HG03354 (cell line): ENCODE measurements around the gene MCCD1.

Source experiments
- ATAC-seq: cut with Tn5 transposase; IDR thresholded peaks from one replicate; pipeline ENCODE4 v1.9.1; 2021; ENCODE audit warnings: mild to moderate bottlenecking; ENCODE audit not compliant: unreplicated experiment, poor library complexity, severe bottlenecking

The MCCD1 gene

DNA sequence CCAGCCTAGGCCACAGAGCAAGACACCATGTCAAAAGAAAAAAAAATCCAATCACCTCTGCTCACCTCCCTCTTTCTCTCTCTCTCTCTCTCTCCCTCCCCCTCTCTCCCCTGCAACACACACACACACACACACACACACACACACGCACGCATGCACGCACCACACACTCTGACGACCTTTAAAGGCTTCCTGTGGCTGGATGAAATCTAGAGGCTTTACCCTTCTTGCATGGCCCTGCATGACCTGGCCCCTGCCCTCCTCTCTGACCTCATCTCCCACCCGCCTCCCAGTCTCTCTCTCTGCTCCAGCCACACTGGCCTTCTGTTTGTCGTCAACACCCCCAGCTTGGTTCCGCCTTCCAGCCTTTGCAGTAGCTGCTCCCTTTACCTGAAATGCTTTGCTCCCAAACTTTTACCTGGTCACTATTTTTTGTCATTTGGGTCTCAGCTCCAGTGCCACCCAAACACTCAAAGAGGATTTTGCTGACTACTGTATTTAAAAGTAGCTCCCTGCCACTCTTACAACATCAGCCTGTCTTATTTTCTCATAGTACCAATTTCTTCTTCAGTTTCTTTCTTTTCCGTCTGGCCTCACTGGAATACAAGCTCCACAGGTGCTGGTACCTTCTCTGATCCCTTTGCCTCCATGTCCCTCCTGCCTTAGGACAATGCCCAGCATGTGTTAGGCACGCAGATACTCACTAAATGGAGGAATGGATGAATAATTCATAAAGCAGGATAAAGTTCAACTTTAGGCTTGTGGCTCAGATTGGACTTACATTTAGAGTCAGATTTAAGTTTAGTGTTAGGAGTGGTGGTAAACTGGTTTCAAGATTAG lies 39.0 kb downstream of the MCCD1 start:
- ATAC-seq: no peak

DNA sequence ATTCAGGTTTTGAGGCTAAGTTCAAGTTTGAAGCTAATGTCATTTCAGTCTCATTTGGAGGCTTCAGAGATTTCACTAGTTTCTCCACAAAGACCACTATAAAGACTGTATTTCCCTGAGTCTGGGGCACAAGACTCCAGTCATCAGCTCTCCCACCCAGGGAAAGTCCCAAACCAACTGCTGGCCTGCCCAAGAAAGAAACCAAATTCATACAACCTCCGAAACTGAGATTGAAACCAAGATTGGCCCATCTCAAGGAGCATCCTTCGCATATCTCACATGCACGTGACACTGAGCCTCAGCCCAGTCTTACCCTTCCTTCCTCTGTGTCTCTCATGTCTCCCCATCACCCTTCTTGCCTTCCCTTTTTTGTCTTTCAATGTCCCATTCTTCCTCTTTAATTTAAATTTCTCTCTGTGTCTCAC lies 39.8 kb downstream of the MCCD1 start:
- ATAC-seq: peak; percentile 74

DNA sequence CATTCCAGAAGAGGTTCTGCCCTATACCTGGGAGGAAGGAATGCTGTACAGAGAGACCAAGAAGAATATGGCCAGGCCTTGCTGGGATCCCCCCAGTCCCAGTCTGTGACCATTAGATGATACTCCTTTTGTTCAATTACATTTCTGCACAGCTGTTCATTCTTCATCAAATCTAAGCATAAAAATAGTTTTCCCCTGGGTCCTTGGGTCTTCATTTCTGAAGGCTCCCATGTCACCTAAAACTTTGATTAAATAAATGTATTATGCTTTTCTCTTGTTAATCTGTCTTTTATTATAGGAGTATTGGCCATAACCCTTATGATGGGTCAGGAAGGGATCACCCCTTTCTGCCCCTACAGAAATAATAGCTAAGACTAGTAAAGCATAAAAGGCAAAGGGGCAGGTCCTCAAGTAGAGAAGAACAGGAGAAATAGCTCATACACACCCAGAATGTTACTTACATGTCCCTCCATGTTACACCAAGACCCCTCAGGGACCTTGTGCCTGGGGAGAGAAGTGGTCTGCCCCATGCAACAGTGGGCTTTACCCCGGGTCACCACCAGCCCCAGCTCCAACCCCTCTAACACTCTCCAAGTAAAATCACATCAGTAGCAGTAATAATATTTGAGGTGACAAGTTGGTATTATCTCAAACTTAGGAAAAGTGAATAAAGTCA lies 41.2 kb downstream of the MCCD1 start:
- ATAC-seq: no peak

DNA sequence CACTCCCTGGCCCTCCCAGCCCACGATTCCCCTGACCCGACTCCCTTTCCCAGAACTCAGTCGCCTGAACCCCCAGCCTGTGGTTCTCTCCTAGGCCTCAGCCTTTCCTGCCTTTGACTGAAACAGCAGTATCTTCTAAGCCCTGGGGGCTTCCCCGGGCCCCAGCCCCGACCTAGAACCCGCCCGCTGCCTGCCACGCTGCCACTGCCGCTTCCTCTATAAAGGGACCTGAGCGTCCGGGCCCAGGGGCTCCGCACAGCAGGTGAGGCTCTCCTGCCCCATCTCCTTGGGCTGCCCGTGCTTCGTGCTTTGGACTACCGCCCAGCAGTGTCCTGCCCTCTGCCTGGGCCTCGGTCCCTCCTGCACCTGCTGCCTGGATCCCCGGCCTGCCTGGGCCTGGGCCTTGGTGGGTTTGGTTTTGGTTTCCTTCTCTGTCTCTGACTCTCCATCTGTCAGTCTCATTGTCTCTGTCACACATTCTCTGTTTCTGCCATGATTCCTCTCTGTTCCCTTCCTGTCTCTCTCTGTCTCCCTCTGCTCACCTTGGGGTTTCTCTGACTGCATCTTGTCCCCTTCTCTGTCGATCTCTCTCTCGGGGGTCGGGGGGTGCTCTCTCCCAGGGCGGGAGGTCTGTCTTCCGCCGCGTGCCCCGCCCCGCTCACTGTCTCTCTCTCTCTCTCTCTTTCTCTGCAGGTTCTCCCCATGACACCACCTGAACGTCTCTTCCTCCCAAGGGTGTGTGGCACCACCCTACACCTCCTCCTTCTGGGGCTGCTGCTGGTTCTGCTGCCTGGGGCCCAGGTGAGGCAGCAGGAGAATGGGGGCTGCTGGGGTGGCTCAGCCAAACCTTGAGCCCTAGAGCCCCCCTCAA lies 43.5 kb downstream of the MCCD1 start, which contains the start of gene LTA:
LTA (plus strand) TSS at position 249 of the 871 bp plus-strand sequence; CDS start at position 703, 454 bp downstream.
- ATAC-seq: peak; percentile 43

DNA sequence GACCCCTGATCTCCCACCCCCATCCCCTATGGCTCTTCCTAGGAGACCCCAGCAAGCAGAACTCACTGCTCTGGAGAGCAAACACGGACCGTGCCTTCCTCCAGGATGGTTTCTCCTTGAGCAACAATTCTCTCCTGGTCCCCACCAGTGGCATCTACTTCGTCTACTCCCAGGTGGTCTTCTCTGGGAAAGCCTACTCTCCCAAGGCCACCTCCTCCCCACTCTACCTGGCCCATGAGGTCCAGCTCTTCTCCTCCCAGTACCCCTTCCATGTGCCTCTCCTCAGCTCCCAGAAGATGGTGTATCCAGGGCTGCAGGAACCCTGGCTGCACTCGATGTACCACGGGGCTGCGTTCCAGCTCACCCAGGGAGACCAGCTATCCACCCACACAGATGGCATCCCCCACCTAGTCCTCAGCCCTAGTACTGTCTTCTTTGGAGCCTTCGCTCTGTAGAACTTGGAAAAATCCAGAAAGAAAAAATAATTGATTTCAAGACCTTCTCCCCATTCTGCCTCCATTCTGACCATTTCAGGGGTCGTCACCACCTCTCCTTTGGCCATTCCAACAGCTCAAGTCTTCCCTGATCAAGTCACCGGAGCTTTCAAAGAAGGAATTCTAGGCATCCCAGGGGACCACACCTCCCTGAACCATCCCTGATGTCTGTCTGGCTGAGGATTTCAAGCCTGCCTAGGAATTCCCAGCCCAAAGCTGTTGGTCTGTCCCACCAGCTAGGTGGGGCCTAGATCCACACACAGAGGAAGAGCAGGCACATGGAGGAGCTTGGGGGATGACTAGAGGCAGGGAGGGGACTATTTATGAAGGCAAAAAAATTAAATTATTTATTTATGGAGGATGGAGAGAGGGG lies 44.7 kb downstream of the MCCD1 start:
- ATAC-seq: no peak

DNA sequence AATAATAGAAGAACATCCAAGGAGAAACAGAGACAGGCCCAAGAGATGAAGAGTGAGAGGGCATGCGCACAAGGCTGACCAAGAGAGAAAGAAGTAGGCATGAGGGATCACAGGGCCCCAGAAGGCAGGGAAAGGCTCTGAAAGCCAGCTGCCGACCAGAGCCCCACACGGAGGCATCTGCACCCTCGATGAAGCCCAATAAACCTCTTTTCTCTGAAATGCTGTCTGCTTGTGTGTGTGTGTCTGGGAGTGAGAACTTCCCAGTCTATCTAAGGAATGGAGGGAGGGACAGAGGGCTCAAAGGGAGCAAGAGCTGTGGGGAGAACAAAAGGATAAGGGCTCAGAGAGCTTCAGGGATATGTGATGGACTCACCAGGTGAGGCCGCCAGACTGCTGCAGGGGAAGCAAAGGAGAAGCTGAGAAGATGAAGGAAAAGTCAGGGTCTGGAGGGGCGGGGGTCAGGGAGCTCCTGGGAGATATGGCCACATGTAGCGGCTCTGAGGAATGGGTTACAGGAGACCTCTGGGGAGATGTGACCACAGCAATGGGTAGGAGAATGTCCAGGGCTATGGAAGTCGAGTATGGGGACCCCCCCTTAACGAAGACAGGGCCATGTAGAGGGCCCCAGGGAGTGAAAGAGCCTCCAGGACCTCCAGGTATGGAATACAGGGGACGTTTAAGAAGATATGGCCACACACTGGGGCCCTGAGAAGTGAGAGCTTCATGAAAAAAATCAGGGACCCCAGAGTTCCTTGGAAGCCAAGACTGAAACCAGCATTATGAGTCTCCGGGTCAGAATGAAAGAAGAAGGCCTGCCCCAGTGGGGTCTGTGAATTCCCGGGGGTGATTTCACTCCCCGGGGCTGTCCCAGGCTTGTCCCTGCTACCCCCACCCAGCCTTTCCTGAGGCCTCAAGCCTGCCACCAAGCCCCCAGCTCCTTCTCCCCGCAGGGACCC lies 45.6 kb downstream of the MCCD1 start:
- no peak for ATAC-seq

DNA sequence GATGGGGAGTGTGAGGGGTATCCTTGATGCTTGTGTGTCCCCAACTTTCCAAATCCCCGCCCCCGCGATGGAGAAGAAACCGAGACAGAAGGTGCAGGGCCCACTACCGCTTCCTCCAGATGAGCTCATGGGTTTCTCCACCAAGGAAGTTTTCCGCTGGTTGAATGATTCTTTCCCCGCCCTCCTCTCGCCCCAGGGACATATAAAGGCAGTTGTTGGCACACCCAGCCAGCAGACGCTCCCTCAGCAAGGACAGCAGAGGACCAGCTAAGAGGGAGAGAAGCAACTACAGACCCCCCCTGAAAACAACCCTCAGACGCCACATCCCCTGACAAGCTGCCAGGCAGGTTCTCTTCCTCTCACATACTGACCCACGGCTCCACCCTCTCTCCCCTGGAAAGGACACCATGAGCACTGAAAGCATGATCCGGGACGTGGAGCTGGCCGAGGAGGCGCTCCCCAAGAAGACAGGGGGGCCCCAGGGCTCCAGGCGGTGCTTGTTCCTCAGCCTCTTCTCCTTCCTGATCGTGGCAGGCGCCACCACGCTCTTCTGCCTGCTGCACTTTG lies 46.7 kb downstream of the MCCD1 start, which contains the start of gene TNF:
TNF (plus strand) TSS at position 231 of the 567 bp plus-strand sequence; CDS start at position 408, 177 bp downstream.
- no peak for ATAC-seq

DNA sequence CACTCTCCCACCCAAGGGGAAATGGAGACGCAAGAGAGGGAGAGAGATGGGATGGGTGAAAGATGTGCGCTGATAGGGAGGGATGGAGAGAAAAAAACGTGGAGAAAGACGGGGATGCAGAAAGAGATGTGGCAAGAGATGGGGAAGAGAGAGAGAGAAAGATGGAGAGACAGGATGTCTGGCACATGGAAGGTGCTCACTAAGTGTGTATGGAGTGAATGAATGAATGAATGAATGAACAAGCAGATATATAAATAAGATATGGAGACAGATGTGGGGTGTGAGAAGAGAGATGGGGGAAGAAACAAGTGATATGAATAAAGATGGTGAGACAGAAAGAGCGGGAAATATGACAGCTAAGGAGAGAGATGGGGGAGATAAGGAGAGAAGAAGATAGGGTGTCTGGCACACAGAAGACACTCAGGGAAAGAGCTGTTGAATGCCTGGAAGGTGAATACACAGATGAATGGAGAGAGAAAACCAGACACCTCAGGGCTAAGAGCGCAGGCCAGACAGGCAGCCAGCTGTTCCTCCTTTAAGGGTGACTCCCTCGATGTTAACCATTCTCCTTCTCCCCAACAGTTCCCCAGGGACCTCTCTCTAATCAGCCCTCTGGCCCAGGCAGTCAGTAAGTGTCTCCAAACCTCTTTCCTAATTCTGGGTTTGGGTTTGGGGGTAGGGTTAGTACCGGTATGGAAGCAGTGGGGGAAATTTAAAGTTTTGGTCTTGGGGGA lies 47.4 kb downstream of the MCCD1 start:
- ATAC-seq: no peak

DNA sequence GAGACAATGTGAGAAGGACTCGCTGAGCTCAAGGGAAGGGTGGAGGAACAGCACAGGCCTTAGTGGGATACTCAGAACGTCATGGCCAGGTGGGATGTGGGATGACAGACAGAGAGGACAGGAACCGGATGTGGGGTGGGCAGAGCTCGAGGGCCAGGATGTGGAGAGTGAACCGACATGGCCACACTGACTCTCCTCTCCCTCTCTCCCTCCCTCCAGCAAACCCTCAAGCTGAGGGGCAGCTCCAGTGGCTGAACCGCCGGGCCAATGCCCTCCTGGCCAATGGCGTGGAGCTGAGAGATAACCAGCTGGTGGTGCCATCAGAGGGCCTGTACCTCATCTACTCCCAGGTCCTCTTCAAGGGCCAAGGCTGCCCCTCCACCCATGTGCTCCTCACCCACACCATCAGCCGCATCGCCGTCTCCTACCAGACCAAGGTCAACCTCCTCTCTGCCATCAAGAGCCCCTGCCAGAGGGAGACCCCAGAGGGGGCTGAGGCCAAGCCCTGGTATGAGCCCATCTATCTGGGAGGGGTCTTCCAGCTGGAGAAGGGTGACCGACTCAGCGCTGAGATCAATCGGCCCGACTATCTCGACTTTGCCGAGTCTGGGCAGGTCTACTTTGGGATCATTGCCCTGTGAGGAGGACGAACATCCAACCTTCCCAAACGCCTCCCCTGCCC lies 48.3 kb downstream of the MCCD1 start:
- no peak for ATAC-seq

DNA sequence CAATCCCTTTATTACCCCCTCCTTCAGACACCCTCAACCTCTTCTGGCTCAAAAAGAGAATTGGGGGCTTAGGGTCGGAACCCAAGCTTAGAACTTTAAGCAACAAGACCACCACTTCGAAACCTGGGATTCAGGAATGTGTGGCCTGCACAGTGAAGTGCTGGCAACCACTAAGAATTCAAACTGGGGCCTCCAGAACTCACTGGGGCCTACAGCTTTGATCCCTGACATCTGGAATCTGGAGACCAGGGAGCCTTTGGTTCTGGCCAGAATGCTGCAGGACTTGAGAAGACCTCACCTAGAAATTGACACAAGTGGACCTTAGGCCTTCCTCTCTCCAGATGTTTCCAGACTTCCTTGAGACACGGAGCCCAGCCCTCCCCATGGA lies 48.8 kb downstream of the MCCD1 start:
- ATAC-seq: no peak

DNA sequence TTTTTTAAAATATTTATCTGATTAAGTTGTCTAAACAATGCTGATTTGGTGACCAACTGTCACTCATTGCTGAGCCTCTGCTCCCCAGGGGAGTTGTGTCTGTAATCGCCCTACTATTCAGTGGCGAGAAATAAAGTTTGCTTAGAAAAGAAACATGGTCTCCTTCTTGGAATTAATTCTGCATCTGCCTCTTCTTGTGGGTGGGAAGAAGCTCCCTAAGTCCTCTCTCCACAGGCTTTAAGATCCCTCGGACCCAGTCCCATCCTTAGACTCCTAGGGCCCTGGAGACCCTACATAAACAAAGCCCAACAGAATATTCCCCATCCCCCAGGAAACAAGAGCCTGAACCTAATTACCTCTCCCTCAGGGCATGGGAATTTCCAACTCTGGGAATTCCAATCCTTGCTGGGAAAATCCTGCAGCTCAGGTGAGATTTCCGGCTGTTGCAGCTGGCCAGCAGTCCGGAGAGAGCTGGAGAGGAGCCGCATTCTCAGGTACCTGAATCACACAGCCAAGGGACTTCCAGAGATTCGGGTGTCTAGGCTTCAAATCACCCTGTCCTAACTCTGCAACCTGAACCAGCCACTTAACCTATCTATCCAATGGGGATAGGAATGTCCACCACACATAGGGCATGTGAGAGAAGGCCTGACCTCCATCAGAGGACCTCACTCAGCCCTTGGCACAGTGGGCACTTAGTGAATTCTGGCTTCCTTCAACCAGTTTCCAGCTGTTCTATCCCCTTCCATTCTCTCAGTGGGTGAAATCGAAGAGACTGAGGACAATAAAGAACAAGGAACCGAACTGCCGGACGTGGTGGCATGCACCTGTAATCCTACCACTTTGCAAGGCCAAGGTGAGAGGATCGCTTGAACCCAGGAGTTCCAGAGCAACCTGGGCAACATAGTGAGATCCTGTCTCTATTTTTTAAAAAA lies 49.7 kb downstream of the MCCD1 start:
- no peak for ATAC-seq

DNA sequence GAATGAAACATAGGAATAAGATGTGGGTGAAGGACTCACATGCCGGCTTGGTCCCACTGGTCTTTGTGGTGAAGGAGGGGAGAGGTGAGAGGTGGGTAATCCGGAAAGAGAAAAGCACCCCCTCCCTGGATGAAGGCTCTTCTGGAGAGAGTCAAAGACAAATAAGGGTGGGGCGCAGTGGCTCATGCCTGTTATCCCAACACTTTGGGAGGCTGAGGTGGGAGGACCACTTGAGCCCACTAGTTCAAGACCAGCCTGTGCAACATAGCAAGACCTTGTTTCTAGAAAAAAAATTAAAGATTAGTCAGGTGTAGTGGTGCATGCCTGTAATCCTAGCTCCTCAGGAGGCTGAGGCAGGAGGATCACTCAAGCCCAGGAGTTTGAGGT lies 50.4 kb downstream of the MCCD1 start:
- ATAC-seq: no peak
